MV-4-11 (cell line): Measurements from ENCODE around the gene RGS9BP.
A peak's percentile ranks its signal among the peaks of the same experiment; 100 is the strongest.
"Not testable (repeated sequence)": the region's sequence is repeated elsewhere in the genome, so short reads cannot be mapped to it uniquely, and the experiment has no call there.

ENCODE experiments used
- DNase-seq: peaks from one replicate; lab custom pipeline; 2025; lab: John Stamatoyannopoulos, UW

RGS9BP gene

DNA sequence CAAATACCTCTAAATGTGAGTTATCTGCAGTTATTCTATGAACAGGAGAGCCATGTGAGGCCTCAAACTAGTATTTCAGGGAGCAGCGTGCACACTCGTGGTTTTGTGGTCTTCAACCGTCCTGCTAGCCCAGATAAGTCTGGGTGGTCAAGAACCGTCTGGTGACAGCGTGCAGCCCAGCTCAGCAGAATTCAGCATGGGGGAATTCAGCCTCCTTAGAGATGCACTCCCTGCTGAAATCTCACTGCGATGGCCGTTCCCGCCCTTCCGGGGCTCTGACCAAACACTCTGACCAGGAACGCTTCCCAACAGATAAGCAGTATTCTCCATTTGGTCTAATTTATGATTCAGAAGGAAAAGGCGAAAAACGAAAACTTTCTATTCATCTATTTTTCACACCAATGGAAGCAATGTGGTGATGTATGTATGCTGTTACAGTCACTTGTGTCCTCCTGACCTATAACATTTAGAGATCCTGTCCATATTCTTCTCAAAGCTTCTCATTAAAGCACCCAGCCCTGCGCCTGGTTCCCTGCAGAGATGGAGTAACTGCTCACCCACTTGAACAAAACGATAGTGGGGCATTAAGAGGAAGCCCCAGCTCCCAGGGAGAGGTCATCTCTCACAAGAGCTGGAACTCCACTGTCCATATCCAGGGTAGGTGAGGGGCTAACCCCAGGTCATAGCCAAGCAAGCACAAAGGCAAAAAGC lies 3.6 kb upstream of the RGS9BP start:
- peak; percentile 84 for DNase-seq

DNA sequence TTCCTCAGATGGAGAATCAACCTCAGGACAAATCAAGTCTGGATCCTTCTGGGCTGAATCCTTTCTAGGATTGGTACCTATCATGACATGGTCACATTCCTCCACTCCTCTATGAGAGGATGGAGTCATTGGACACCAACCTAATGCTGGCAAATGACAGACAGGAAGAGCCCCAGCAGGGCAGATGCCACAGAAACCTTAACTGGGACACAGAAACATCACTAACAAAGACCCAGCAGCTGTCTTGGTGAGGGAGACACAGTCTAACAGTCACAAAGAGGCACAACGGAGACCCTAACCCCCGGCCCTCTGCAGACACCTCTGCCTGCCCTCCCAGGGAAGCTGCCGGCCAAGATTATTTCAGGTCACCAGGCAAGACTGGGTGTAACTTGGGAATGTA lies 2.8 kb upstream of the RGS9BP start:
- DNase-seq, result no peak

DNA sequence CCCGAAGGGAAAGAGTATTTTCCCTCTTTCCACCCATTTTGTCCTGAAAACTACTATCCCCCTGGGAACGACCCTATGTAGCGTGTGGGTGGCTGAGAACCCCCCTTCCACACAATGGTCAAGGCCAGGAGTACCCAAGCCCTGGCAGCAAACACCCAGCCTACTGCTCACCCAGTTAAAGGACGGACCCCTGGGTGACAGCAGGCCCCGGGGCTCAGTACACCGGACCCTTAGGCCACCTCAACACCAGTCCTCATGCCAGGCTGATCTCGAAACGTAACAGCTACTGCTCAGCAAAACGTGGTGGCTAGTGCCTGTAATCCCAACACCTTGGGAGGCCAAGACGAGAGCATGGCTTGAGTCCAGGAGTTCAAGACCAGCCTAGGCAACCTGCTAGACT lies 2.1 kb upstream of the RGS9BP start:
- DNase-seq, result no peak

DNA sequence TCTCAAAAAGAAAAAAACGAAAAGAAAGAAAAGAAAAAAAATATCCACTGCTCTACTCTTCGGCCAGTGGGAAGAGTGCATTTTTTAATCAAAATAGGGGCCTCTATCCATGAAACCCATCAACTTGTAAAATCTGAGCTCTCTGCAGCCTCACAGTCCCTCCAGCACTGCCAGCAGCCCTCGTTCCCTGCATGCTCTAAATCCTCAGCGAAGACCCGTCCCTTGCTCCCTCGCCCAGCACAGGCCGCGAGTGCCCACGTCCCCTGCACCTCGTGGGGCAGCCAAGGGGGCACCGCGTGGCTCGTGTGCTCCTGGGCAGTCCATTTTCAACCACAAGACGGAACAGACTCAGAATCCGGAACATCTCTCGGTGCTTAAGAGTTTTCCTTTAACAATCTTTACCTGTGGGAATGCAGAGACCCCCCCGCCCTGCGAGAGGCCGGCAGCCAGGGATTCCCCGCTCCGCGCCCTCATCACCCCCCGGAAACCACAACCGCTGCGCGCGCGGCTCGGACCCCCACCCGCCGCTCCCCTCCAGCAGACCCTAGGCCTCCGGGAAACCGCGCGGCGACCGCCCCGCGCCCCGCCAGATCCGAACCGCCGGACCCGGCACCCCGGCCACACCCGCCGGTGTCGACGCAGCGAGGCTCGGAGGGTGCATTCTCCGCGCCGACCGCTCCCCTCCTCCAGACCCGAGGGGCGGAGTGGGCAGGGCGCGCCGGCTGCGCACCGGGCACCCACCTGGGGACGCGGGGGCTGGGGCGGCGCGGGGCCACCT lies 1.3 kb upstream of the RGS9BP start:
- no peak for DNase-seq

DNA sequence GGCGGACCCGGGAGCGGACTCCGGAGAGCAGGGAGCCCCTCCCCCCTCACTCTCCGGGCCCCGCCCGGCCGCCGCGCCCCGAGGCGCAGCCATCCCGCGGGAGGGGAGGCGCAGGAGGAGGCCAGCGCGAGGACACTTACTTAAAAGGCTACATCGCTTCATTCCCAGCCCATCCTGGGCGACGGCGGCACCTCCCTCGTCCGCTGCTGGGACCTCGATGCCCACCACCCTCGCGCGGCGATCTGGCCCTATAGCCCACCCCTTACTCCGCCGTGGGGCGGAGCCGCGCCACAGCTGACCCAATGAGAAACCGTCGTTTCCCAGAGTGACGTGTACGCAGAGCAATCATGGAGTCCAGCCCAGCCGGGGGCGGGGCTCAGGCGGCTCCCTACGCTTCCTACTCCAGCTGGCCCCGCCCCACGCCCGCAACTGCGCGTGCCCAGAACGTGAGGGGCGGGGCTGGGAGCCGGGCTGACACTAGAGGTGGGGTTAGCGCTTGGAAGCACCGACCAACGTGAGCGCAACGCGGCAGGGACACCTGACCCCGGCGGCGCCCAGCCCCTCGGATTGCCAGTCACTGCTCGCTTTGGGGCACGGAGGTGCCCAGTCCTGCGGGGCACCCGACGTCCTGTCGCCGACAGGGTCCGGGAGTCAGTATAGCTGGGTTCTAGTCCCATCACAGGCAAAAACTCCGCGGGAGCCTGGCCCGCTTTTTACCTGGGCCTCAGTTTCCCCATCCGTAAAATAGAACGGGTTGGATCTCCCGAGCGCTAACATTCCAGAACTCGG lies 523 bp upstream of the RGS9BP start, which contains the start of gene ANKRD27:
Gene ANKRD27, minus strand, starts transcription at position 250 of the 789 bp plus-strand sequence. CDS start 16,165 bp downstream, outside the sequence.
- DNase-seq, result peak; percentile 99

- no peak for DNase-seq
Measured at GRCh38 chr19:32676186-32676894, 692 bp downstream of the RGS9BP start.

- DNase-seq, result no peak
Measured at GRCh38 chr19:32676895-32677359, 1.3 kb downstream of the RGS9BP start.

- no peak for DNase-seq
Measured at GRCh38 chr19:32677657-32678056, 2.0 kb downstream of the RGS9BP start.

- DNase-seq, result no peak
Measured at GRCh38 chr19:32680986-32681385, 5.3 kb downstream of the RGS9BP start.

DNA sequence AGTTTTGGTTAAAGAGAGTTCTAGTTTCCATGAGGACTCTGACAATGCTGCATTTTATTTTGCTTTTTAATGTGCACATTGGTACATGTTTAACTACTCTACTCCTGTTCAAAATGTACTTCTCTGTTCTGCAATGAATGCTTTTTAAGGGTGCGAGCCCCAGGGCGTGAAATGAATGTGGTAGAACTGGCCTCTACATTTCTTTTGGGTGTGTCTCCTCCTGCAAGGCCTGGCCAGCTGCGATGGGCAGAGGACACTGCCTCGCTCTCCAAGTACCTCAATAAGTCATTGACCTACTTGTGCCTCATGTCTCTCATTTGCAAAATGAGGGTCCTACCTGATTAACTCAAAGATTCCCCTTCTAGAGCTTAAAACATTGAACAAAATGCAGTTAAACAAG lies 6.7 kb downstream of the RGS9BP start:
- no peak for DNase-seq

DNA sequence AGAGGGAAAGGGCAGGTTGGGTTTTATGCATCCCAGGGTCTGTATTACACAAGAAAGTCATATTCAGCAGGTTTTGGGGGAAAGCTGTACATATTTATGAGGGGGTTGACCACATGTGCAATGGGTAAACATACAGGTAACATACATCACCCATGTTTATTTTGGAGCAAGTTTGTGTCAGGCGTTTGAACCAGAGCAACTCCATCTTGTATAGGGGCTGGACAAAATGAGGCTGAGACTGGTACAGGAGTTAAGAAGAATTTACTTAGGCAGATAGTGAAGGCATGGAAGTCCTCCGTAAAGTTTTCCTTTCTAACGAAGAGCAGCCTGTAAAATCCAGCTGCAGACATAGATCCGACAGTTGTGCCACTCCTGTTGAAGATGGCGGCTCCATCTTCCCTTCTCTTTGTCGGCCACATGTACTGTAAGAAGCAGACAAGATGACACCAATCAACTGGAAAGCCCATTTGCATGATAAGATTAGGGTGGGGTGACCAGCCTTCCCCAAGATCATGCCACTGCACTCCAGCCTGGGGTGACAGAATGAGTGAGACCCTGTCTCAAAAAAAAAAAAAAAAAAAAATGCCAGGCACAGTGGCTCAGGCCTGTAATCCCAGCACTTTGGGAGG lies 11.3 kb downstream of the RGS9BP start:
- no peak for DNase-seq

GRCh38 chr19:32687681-32688080 lies 12.0 kb downstream of the RGS9BP start:
- DNase-seq, result no peak

- peak; percentile 60 for DNase-seq
Measured at GRCh38 chr19:32688311-32688710, 12.7 kb downstream of the RGS9BP start.

- peak; percentile 86 for DNase-seq
Measured at GRCh38 chr19:32691291-32691951, 15.8 kb downstream of the RGS9BP start, which contains the start of gene NUDT19. Gene NUDT19, plus strand, starts transcription at chr19:32691821. Its CDS starts 140 bp downstream, at chr19:32691961.

- peak; percentile 67 for DNase-seq
Measured at GRCh38 chr19:32691952-32692726, 16.5 kb downstream of the RGS9BP start.

DNA sequence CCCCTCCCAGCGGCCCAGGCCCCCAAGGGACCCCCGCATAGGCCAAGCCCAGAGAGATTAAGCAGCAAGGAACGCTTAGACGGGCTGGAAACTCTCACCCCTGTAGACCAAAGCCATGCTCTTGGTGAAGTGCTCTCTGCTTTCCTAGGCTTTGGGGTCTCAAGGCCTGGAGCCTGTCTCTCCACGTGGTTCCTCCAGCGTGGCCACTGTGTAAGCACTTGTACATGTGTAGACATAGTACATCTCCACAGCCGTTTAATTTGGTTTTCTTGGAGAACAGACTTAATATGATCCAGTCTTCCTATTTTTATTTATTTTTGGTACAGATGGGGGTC lies 17.0 kb downstream of the RGS9BP start:
- peak; percentile 33 for DNase-seq

DNA sequence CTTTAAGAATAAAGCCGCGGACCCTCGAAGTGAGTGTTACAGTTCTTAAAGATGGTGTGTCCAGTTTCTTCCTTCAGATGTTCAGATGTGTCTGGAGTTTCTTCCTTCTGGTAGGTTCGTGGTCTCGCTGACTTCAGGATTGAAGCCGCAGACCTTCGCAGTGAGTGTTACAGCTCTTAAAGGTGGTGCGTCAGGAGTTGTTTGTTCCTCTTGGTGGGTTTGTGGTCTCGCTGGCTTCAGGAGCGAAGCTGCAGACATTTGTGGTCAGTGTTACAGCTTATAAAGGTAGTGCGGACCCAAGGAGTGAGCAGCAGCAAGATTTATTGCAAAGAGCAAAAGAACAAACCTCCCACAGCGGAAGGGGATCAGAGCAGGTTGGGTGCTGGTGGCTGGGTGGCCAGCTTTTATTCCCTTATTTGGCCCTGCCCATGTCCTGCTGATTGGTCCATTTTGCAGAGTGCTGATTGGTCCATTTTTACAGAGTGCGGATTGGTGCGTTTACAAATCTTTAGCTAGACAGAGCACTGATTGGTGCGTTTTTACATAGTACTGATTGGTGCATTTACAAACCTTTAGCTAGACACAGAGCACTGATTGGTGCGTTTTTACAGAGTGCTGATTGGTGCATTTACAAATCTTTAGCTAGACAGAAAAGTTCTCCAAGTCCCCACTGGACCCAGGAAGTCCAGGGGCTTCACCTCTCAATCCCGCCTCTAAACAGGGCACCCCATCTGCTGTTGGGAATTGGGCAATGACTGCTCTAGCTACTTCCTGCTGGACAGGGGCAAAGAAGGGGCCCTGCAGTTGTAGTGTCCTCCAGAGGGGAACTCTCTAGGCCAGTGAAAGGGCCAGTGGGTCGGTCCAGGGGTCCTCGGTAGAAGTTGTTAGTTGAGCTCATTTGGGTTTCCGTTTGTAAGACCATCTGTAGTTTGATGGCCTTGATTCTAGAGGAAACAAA lies 17.8 kb downstream of the RGS9BP start:
- DNase-seq, result peak; percentile 86

DNA sequence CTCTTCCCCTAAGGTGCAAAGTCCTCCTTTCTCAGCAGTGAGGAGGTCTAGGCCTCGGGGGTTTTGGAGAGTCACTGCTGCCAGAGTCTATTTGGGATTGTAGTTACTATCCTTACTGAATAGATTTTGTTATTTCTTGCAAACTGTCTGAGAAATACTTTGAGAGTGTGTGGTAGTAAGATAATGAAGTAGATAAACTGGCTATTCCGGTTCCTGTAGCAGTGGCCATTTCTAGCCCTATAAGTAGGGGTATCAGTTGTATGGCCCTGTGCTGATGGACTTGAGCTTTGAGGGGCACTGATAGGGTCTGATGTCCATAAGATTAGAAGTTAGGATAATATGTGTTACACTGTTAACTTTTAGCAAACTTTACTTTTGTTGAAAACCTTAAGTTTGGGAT lies 18.7 kb downstream of the RGS9BP start:
- DNase-seq, result not testable (repeated sequence)

- peak; percentile 38 for DNase-seq
Measured at GRCh38 chr19:32694851-32695250, 19.2 kb downstream of the RGS9BP start.
